Measurements from ENCODE around the gene CDH4.

- TF ChIP-seq EP300 (IDR thresholded peaks at IDR 0.05) (no peak), POLR2A (IDR thresholded peaks at IDR 0.05) (no peak), CTCF (IDR thresholded peaks at IDR 0.05) (no peak)
These were observed 536.3 kb downstream of the CDH4 start for GRCh38 chr20:61788343-61788742.

Data from ovary (tissue), 3 donors.